HG02884 (cell line): ENCODE data around the gene NFATC1.

Experiments
- ATAC-seq: cut with Tn5 transposase; IDR thresholded peaks from one replicate; pipeline ENCODE4 v1.9.1; 2021; ENCODE audit warnings: mild to moderate bottlenecking, moderate library complexity; ENCODE audit not compliant: unreplicated experiment

NFATC1 gene

GRCh38 chr18:79529296-79529695, 133.6 kb downstream of the NFATC1 start:
- no peak for ATAC-seq

- no peak for ATAC-seq
Observed at GRCh38 chr18:79529991-79530390, 134.3 kb downstream of the NFATC1 start.

- no peak for ATAC-seq
Observed at GRCh38 chr18:79530821-79531220, 135.1 kb downstream of the NFATC1 start.

GRCh38 chr18:79531386-79531785, 135.7 kb downstream of the NFATC1 start:
- no peak for ATAC-seq

GRCh38 chr18:79531926-79532312, 136.2 kb downstream of the NFATC1 start:
- no peak for ATAC-seq

- no peak for ATAC-seq
Observed at GRCh38 chr18:79532313-79533007, 136.7 kb downstream of the NFATC1 start.

GRCh38 chr18:79533146-79533545, 137.4 kb downstream of the NFATC1 start:
- ATAC-seq = no peak

- no peak for ATAC-seq
Observed at GRCh38 chr18:79533591-79533990, 137.9 kb downstream of the NFATC1 start.

GRCh38 chr18:79534356-79534755, 138.6 kb downstream of the NFATC1 start:
- no peak for ATAC-seq

GRCh38 chr18:79537758-79538157, 142.0 kb downstream of the NFATC1 start:
- no peak for ATAC-seq

- ATAC-seq = no peak
Observed at GRCh38 chr18:79538635-79539034, 142.9 kb downstream of the NFATC1 start.

- ATAC-seq = no peak
Observed at GRCh38 chr18:79540161-79540903, 144.6 kb downstream of the NFATC1 start.

GRCh38 chr18:79540904-79541282, 145.2 kb downstream of the NFATC1 start:
- no peak for ATAC-seq

- ATAC-seq = no peak
Observed at GRCh38 chr18:79542213-79542612, 146.5 kb downstream of the NFATC1 start.

GRCh38 chr18:79542876-79543750, 147.4 kb downstream of the NFATC1 start:
- no peak for ATAC-seq

GRCh38 chr18:79543861-79544385, 148.2 kb downstream of the NFATC1 start:
- no peak for ATAC-seq

- no peak for ATAC-seq
Observed at GRCh38 chr18:79544386-79544963, 148.7 kb downstream of the NFATC1 start.

GRCh38 chr18:79545255-79545654, 149.5 kb downstream of the NFATC1 start:
- no peak for ATAC-seq

GRCh38 chr18:79545736-79546171, 150.0 kb downstream of the NFATC1 start:
- ATAC-seq = no peak

- no peak for ATAC-seq
Observed at GRCh38 chr18:79546781-79547272, 151.1 kb downstream of the NFATC1 start.
